Type B pancreatic cell (in vitro differentiated cells): ENCODE results near the gene MYH10. TPM values are rescaled to one million over a fixed set of nuclear protein-coding genes. Genes with fewer than 3 reads are reported as not detected.

Experiments used
- DNase-seq: peaks from one replicate; pipeline ENCODE4 v3.0.0; 2021; ENCODE audit warnings: mixed read lengths; ENCODE audit not compliant: unreplicated experiment; ENCODE audit errors: extremely low spot score
- H3K27ac Mint-ChIP-seq: 2 replicates; pipeline ENCODE4 v1.8.0; 2021; ENCODE audit warnings: mild to moderate bottlenecking, mixed read lengths
- H3K27me3 Mint-ChIP-seq: 2 replicates; pipeline ENCODE4 v1.8.0; 2021; ENCODE audit warnings: mixed read lengths
- H3K36me3 Mint-ChIP-seq: 2 replicates; pipeline ENCODE4 v1.8.0; 2021; ENCODE audit warnings: mixed read lengths
- H3K4me1 Mint-ChIP-seq: one replicate; pipeline ENCODE4 v1.8.0; 2021; ENCODE audit warnings: mixed read lengths; ENCODE audit not compliant: unreplicated experiment
- H3K4me3 Mint-ChIP-seq: 2 replicates; pipeline ENCODE4 v1.8.0; 2021; ENCODE audit warnings: mild to moderate bottlenecking, mixed read lengths
- H3K9me3 Mint-ChIP-seq: 2 replicates; pipeline ENCODE4 v1.8.0; 2021; ENCODE audit warnings: mixed read lengths
- total RNA-seq: library from RNA; stranded (reverse); gene quantifications from 2 replicates; pipeline ENCODE4 v1.2.1, GENCODE V29; 2021; ENCODE audit warnings: low replicate concordance
- TF ChIP-seq, protein P1 (sequence below): fragments of 200-600 bp; sonication (generic); conservative IDR thresholded peaks from 2 replicates; pipeline ENCODE4 v1.5.0; 2021; ENCODE audit warnings: antibody characterized with exemption, mild to moderate bottlenecking

MYH10 gene
- total RNA-seq, 1 donor from 2014 or later: 254 TPM

DNA sequence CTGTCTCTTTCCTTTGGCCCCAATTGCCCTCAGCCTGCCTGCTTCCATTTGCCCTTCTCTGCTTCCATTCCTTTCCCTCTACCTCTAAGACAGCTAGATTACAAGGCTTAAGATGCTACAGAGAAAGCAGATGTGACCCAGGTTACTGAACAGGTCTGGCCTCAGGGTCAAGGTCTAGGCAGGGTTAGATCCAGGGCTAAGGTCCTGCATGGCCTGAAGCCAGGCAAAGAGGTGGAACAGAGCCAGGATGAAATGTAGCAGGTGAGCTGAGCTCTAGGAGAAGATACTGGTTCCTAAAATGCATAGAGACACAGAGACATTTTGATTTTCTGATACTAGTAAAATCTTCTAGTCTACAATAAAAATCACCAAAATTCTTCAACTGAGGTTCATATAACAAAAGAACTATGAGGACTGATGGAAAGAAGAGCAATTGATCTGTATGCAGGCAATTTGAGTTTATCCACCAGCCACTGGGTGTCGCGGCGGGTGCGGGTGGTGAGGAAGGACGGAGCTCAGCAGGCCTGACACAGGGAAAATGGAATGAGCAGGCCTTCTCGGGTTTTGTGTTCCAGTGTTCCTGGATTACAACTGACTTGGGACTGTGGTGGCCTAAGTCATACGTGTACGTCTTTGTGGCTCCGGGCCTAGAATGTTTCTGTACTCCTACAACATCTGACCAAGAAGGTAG is 95.9 kb downstream of the MYH10 start:
- peaks cover 11% of the 10 kb centered on the region for H3K36me3 Mint-ChIP-seq
- H3K27ac Mint-ChIP-seq: no peak overlapping the region
- H3K4me3 Mint-ChIP-seq: no peak overlapping the region
- DNase-seq: no peak
- H3K27me3 Mint-ChIP-seq: no peaks in the 10 kb centered on the region
- H3K4me1 Mint-ChIP-seq: no peaks in the 10 kb centered on the region
- no peaks in the 10 kb centered on the region for H3K9me3 Mint-ChIP-seq
- TF ChIP-seq, protein P1, sequence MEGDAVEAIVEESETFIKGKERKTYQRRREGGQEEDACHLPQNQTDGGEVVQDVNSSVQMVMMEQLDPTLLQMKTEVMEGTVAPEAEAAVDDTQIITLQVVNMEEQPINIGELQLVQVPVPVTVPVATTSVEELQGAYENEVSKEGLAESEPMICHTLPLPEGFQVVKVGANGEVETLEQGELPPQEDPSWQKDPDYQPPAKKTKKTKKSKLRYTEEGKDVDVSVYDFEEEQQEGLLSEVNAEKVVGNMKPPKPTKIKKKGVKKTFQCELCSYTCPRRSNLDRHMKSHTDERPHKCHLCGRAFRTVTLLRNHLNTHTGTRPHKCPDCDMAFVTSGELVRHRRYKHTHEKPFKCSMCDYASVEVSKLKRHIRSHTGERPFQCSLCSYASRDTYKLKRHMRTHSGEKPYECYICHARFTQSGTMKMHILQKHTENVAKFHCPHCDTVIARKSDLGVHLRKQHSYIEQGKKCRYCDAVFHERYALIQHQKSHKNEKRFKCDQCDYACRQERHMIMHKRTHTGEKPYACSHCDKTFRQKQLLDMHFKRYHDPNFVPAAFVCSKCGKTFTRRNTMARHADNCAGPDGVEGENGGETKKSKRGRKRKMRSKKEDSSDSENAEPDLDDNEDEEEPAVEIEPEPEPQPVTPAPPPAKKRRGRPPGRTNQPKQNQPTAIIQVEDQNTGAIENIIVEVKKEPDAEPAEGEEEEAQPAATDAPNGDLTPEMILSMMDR: no peak

DNA sequence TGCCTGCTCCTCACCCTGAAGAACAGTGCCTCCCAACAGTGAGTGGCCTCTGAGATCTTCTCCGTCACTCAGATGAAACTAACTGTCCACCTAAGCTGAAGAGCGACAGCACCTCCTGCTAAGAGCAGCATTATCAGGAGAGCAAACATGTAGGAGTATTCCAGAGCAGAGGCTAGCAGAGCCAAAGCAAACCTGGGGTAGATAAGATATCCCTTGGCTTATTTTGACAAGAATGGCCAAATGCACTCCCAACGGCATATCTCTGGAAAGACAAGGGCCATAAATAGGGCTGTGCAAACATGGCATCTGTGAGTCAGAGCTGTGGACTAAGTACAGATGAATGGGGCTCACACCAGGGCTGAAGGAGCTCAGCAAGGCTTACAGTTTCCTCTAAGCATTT is 98.5 kb downstream of the MYH10 start:
- no peak for DNase-seq

DNA sequence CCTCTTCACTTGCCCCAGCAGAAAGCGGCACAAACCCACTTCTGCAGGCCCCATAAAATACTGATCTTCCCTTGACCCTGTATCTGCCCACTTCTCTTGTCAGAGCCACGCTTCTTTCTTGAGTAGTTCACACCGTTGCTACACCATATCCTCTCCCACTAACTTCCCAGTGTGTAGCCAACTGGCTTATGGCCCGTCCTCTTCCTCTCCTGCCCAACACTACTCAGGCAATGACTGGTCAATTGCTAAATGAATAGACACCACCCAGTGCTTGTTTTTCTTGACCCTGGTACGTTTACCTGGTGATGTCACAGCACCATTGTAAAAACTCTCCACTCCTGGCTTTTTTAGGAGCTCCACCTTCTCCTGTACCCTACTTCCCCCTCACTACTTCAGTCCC is 107.9 kb downstream of the MYH10 start:
- Mint-ChIP-seq H3K27me3 (no peaks in the 10 kb centered on the region), H3K4me3 (no peak overlapping the region), H3K27ac (no peak overlapping the region), H3K9me3 (no peaks in the 10 kb centered on the region), H3K36me3 (peaks cover 28% of the 10 kb centered on the region), H3K4me1 (no peaks in the 10 kb centered on the region)
- no peak for DNase-seq
- TF ChIP-seq, protein P1: no peak

More for the DNA sequence above, 98.5 kb downstream of the MYH10 start:
- Mint-ChIP-seq H3K27ac (no peak overlapping the region), H3K36me3 (peaks cover 16% of the 10 kb centered on the region), H3K9me3 (no peaks in the 10 kb centered on the region), H3K4me3 (no peak overlapping the region), H3K27me3 (no peaks in the 10 kb centered on the region), H3K4me1 (no peaks in the 10 kb centered on the region)
- TF ChIP-seq, protein P1: no peak

DNA sequence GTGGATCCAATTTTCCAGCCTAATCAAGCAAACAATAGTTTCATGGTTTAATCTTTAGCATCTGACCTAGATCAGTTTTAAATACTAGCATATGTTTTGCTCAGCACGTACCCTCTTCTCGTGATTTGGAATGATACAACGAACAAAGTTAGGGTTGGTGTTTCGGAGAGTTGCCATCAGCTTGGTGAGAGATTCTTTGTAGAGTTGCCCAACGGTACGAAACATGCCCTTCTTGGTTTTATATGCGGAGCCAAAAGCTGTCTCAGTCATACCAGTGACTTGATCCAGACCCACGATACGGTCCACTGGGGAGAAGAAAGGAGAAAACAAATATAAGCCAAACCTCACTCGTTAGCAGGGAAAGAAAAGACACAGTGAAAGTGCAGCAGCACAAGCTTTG is 109.5 kb downstream of the MYH10 start:
- no peak overlapping the region for H3K4me3 Mint-ChIP-seq
- no peaks in the 10 kb centered on the region for H3K27me3 Mint-ChIP-seq
- TF ChIP-seq, protein P1: no peak
- no peaks in the 10 kb centered on the region for H3K9me3 Mint-ChIP-seq
- peaks cover 36% of the 10 kb centered on the region for H3K36me3 Mint-ChIP-seq
- DNase-seq: no peak
- no peak overlapping the region for H3K27ac Mint-ChIP-seq
- H3K4me1 Mint-ChIP-seq: no peaks in the 10 kb centered on the region

DNA sequence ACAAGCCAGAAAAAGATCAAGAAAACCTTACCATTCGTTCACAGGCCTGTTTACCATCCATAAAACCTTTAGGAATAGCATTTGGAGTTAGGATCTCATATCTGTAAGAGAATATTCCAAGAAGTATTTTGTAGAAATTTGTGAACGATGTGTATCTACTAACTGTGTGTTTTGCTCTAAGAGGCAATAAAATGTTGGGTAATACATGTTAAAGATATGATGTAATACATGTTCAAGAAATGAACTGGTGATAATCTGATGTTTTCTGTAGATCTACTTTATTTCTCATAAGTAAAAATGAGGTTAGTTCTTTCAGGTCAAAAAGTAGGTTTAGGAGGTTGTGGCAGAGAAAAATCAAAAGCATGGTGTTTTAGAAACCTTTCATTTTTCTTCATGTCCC is 111.7 kb downstream of the MYH10 start:
- H3K4me1 Mint-ChIP-seq: no peaks in the 10 kb centered on the region
- TF ChIP-seq, protein P1: no peak
- H3K27ac Mint-ChIP-seq: no peak overlapping the region
- H3K4me3 Mint-ChIP-seq: no peak overlapping the region
- H3K9me3 Mint-ChIP-seq: no peaks in the 10 kb centered on the region
- no peak for DNase-seq
- H3K27me3 Mint-ChIP-seq: no peaks in the 10 kb centered on the region
- H3K36me3 Mint-ChIP-seq: peaks cover 51% of the 10 kb centered on the region
